Posterior vena cava (tissue), 2 donors: ENCODE results near the gene ZNF324B. TPM values are rescaled to one million over a fixed set of nuclear protein-coding genes. Genes with fewer than 3 reads are reported as not detected.
"Not testable (repeated sequence)": the region's sequence is repeated elsewhere in the genome, so short reads cannot be mapped to it uniquely, and the experiment has no call there.

Experiments used
- DNase-seq: peaks from one replicate; pipeline ENCODE4 v3.0.0-alpha.2; 2020; ENCODE audit warnings: low spot score
- intact Hi-C, 2 donors: fragments of 100-400 bp; cut with DNase I; formaldehyde crosslinking; loops; one replicate each; pipeline versions ENCODE4 v1.14.1 to v1.14.2; 2022 to 2023
- total RNA-seq, 2 donors: library from RNA; stranded (reverse); fragmentation: NEBNext Ultra II Directional; extraction: Animal tissue kit (Norgen Biotek cat#: 25700); gene quantifications; one replicate each; pipeline ENCODE4 v1.2.1, GENCODE V29; 2021
- donor health status: DM: yes; HTN: yes; CAD: no.
- donor health status: DM: yes; HTN: yes; CAD: no.

The ZNF324B gene
- total RNA-seq, 2 donors from 2014 or later, result 5.1 to 5.4 TPM

DNA sequence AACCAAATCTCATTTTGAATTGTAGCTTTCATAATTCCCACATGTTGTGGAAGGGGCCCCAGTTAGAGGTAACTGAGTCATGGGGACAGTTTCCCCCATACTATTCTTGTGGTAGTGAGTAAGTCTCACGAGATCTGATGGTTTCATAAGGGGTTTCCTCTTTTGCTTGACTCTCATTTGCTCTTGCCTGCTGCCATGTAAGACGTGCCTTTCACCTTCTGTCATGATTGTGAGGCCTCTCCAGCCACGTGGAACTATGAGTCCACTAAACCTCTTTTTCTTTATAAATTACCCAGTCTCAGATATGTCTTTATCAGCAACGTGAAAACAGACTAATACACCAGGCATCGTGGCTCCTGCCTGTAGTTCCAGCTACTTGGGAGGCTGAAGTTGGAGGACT, 1.4 kb upstream of the ZNF324B start:
- intact Hi-C loops, DNase-seq: not testable (repeated sequence)

DNA sequence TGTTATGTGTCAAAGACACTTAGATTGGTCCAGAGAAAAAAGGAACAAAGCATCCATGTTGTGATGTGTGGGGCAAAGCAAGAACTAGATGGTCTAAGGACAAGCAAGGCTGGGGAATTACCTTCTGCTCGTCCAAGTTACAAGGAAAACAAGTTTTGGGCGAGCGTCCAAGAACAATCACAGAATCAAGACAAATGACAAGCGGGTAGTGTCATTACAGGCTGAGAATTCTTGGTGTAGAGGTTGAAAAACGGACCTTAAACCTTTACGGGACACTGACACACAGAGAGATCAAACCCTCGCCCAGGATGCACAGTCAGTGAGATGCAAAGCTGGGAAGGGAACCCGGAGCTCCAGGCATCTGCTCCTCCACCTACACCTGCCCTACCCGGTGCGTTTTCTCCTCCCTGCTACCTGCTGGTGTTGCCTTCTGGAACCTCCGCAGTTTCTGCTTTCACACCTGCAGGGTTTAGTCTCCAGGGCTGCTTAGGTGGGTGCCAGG, 515 bp upstream of the ZNF324B start:
- intact Hi-C loops, result no loop called here
- DNase-seq, result no peak

DNA sequence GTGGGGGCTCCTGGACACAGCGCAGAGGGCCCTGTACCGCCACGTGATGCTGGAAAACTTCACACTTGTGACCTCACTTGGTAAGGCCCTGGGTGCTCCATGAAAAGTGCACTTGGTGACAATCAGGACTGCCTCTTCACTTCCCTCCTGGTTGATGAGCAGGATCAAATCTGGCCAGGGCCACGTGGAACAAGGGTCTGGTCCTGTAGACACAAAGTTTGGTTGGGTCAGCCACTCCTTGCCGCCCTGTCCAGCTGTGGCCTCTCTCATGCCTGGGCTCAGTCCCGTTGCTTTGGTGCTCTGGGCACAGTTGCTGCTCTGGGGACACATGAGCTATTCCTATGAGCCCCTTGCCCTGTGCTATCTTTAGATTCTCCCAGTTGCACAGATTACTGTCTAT, 2.3 kb downstream of the ZNF324B start:
- intact Hi-C loops, result no loop called here
- DNase-seq, result no peak

DNA sequence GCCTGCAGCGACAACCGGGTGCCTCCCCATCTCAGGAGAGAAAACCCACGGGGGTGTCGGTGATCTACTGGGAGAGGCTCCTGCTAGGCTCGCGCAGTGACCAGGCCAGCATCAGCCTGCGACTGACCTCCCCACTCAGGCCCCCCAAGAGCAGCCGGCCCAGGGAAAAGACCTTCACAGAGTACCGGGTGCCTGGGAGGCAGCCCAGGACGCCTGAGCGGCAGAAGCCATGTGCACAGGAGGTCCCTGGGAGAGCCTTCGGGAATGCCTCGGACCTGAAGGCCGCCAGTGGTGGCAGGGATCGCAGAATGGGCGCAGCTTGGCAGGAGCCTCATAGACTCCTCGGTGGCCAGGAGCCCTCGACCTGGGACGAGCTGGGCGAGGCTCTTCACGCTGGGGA, 3.9 kb downstream of the ZNF324B start:
- intact Hi-C loops, result no loop called here
- DNase-seq, result no peak

DNA sequence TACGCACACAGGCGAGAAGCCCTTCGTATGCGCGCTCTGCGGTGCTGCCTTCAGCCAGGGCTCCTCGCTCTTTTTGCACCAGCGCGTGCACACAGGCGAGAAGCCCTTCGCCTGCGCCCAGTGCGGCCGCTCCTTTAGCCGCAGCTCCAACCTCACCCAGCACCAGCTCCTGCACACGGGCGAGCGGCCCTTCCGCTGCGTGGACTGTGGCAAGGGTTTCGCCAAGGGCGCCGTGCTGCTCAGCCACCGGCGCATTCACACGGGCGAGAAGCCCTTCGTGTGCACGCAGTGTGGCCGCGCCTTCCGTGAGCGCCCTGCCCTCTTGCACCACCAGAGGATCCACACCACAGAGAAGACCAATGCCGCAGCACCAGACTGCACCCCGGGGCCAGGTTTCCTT, 4.7 kb downstream of the ZNF324B start:
- intact Hi-C loops, result no loop called here
- DNase-seq, result no peak

DNA sequence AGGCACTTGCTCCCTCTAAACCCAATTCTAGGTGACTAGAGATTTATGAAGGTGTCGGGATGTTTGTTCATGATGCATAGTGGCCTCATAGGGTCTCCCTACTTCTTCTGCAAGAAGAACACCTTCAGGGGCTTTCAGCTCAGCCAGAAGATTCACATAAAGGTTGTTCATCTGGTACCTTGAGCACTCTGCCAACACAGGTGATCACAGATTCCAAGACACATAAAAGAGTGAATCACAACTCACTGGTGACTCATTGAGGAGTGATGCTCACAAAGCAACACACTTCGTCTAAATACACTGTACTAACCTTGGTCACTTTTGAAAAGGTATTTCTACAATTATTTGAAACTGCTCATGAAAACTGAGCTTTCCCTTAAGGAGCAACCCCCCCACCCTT, 8.6 kb downstream of the ZNF324B start:
- DNase-seq, result no peak
- intact Hi-C loops, result no loop called here

DNA sequence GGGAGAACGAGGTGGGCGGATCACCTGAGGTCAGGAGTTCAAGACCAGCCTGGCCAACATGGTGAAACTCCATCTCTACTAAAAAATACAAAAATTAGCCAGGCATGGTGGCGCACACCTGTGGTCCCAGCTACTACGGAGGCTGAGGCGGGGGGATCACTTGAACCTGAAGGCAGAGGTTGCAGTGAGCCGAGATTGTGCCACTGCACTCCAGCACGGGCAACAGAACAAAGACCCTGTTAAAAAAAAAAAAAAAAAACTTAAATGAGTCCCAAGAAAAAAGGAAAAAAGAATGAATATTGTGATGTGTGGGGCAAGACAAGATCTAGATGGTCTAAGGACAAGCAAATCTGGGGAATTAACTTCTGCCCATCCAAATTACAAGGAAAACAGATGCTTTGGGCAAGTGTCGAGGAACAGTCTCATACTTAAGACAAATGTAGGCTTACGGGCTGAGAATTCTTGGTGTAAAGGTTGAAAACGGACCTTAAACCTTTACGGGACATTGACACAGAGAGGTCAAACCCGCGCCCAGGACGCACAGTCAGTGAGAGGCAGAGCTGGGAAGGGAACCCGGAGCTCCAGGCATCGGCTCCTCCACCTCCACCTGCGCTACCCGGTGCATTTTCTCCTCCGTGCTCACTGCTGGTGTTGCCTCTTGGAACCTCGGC, 14.8 kb downstream of the ZNF324B start:
- DNase-seq, result no peak
- intact Hi-C loops, result no loop called here

DNA sequence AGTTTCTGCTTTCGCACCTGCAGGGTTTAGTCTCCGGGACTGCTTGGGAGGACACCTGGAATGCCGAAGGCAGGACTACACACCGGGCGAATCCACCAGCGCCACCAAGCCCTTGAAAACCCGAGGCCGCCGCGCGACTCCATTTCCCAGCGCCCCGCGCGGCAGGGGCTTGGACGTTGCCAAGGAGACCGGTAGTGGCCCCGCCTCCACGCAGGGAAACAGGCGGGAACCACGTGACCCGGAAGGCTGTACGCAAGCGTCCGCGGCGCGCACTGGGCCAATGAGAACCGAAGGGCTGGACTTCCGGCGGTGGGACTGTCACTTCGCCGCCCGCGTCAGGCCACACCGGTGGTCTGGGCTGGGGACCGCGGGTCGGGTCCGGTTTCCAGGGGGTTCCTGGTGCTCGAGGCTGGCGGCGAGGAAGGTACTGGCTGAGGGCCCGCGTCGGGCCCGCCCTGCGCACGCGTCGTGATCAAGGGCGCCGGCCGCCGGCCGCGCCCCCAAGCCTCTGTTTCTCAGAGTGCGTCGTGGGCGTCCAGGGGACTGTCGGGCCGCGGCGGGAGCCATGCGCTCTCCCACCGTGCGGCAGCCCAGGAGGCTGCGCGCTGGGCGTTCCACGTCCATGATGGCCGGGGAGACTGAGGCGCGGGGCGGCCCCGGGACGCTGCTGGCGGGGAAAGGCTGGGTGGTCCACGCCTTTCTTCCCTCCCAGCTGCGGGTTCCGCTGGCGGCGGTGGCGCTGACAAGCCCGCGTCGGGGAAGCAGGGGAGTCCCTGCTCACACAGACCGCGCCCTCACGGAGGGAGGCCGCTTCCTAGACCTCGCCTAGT, 15.6 kb downstream of the ZNF324B start, which contains the start of gene ZNF324:
Gene ZNF324 (plus strand): TSS at position 321 of the 830 bp plus-strand sequence. CDS start 2,106 bp downstream, outside the sequence.
- intact Hi-C loops, result no loop called here
- peak; percentile 100 for DNase-seq

DNA sequence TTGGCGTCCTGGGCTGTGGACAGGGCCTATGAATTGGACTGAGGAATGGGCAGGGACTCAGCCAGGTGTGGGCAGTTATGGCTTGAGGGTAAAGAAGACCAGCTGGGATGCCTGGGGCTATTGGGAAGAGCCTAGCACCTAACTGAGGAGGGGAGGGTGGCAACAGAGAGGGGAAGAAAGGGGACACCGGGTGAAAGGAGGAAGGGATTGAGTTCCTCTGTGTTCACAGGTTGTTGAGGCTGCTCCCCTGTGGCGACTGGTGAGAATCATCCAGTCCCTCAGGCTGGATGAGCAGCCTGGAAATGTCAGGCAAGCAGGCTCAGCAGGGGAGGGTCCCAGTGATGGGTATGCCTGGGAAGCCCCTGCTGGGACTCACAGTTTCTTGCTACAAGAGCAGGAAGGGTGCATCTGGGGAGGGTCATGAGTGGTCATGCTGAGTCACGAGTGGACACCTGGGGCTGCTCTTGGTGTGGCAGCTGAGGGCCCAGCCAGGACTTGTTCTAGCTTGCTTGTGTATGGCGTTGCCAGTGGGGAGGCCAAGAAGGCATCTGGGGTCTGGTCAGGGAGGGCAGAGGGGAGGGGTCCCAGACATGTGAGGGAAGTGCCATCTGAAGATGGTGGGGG, 16.9 kb downstream of the ZNF324B start:
- DNase-seq, result no peak
- intact Hi-C loops, result no loop called here

DNA sequence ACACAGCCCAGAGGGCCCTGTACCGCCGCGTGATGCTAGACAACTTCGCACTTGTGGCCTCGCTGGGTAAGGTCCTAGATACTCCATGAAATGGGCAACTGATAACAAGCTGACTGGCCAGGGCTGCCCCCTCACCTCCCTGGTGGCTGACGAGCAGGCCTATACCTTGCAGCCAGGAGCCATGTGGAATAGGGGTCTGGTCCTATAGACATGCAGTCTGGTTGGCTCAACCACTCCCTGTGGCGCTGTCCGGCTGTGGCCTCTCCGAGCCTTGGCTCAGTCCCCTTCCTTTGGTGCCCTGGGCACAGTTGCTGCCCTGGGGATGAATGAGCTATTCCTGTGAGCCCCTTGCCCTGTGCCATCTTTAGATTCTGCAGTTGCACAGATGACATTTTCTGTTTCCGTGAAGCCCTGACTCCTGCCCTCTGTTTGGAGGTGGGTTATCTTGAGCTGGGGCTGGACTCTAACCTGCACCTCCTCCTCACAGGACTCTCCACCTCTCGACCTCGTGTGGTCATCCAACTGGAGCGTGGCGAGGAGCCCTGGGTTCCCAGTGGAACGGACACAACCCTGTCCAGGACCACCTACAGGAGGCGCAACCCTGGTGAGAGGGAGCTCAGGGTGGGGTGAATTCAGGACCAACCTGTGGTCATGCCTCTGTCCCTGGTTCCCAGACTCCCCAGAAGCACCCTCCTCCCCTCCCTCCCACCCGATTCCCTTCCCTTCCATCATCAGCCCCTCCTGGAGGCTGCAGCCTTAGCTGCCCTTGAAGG, 18.0 kb downstream of the ZNF324B start:
- intact Hi-C loops, result no loop called here
- no peak for DNase-seq

DNA sequence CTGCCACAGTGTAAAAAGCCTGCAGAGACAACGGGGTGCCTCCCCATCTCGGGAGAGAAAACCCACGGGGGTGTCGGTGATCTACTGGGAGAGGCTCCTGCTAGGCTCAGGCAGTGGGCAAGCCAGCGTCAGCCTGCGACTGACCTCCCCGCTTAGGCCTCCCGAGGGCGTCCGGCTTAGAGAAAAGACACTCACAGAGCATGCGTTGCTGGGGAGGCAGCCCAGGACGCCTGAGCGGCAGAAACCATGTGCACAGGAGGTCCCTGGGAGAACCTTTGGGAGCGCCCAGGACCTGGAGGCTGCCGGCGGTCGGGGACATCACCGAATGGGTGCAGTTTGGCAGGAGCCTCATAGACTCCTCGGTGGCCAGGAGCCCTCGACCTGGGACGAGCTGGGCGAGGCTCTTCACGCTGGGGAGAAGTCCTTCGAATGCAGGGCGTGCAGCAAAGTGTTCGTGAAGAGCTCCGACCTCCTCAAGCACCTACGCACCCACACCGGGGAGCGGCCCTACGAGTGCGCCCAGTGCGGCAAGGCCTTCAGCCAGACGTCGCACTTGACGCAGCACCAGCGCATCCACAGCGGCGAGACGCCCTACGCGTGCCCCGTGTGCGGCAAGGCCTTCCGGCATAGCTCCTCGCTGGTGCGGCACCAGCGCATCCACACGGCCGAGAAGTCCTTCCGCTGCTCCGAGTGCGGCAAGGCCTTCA, 19.6 kb downstream of the ZNF324B start:
- DNase-seq, intact Hi-C loops: not testable (repeated sequence)

DNA sequence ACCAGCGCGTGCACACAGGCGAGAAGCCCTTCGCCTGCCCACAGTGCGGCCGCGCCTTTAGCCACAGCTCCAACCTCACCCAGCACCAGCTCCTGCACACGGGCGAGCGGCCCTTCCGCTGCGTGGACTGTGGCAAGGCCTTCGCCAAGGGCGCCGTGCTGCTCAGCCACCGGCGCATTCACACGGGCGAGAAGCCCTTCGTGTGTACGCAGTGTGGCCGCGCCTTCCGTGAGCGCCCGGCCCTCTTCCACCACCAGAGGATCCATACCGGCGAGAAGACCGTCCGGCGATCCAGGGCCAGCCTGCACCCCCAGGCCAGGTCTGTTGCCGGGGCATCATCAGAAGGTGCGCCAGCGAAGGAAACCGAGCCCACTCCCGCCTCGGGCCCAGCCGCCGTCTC, 20.3 kb downstream of the ZNF324B start:
- intact Hi-C loops, result no loop called here
- no peak for DNase-seq

DNA sequence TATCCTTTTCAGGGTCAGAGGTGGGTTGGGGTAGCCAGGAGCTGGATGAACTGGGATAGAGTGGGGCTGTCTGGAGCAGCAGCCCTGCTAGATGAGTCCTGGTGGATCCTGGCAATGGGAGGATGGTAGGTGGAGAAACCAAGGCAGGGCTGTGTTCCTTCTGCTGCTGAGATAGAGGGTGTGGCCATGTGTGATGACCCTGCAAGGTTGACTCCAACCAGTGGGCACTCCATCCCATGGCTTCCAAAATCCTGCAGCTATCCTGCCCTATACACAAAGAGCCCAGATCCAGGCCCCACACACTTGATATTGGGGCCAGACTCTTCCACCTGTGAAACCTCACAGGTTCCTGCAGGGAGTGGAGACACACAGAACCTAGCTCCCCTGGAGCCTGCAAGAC, 22.4 kb downstream of the ZNF324B start:
- no peak for DNase-seq
- intact Hi-C loops, result no loop called here

DNA sequence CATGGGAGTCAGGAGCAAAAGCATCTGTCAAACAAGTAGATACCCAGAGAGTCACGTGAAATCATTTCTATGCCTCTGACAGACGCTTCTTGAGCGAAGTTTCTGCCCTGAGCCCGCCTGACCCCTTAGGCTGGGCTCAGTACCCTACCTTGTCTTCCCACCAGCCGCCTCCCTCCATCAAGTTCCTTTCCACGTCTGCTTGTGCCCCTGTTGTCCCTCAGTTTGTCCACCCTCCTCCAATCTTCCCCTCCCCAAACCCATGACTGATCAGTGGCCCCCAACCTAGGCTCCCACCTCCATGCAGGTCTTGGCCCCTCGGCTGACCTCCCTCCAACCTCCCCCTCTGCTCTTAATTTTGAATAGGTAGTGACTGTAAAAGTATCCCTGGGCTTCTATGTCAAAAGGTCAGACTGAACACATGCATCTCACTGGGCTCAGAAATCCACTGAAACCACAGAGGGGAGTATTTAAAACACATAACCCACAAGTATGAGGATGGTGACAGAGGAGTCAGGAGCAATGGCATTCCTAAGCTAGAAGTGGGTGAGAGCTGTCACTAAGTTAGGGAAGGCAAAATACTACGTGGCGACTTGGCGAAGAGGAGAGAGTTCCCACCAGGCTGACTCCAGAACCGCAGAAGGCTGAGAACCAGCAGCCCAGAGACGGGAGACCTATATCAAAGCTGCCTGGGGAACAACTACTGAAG, 23.0 kb downstream of the ZNF324B start:
- intact Hi-C loops, result no loop called here
- DNase-seq, result no peak

DNA sequence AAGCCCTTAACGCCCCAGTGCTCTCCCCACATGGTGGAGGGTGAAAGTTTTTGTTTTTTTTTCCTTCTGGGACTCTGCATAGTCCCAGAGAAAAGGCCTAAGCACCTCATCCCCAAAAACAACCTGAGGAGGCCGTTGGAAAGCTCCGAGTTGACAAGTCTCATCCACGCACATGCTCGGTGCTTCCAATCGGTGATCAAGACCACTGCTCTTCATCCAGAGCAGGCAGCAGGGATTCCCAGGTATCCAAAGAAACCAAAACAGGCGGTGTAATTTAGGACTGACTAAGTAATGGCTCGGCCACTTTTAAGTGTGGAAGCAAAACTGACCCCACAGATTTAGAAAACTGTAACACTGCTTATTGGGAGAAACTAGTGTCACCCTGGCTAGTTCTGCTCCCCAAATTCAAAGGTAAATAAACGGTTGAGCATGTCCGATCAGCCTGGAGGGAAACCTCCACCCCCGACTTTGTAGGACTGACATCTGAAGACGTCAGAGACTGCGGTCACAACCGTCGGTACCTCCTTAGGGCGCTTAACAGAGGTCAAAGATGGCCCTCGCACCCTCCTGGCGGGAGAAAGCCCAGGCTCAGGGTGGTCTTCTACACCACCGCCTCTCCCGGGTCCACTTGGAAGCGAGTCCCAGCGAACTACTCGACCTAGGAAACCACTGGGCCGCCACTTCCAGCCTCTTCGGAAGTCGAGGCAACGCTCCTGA, 23.7 kb downstream of the ZNF324B start:
- no peak for DNase-seq
- intact Hi-C loops, result no loop called here

DNA sequence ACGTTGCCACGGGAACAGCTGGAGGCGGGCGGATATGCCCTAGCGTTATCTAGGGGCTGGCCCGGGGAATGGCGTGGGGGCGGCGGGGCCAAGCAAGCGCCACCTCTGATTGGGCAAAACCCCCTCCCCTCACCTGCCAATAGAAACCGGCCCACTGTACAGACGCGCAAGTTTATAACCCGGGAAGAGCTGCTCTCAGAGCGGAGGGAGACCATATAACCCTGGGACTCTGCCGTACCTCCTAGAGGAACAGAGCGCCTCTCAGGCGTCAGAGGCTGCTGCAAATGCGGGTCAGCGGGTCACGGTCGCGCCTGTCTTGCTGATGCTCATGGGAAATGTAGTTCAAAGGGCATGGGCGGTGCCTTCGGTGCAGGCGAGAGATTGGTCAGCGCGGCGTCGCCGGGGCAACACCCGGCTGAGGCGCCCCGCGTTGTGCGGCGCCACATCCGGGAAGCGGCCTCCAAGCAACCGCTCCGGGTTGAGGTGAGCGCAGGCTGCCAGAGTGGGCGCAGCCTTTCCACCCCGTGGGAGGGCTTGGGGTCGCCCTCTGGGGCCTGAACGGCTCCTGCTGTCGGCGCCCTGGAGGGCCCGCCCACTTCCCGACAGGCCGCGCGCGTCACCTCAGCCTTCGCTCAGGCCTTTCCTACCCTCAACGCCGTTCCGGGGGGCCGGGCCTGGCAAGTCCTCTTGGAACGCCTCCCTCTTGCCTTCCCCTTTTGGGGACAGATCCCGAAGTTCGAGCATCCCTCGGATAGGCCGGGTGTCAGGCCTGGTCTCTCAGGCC, 24.5 kb downstream of the ZNF324B start, which contains the start of gene ZNF446:
Gene ZNF446 (plus strand): TSS at position 639 of the 784 bp plus-strand sequence. CDS start 867 bp downstream, outside the sequence.
- intact Hi-C loops, result no loop called here
- peak; percentile 99 for DNase-seq
